OCI-LY1 (cell line): ENCODE data around the gene RIPK4.

Experiments used
- EZH2 ChIP-seq: fragments of 200-600 bp; sonication (generic), shearing (Covaris generic); IDR thresholded peaks from 2 replicates; pipeline ENCODE4 v1.8.0; 2017; ENCODE audit warnings: borderline replicate concordance, mixed run types, mild to moderate bottlenecking, antibody characterized with exemption, low read length, moderate library complexity, mixed read lengths
- TF ChIP-seq, protein P1 (sequence below): fragments of 200-600 bp; sonication (generic), shearing (Covaris generic); IDR thresholded peaks from 2 replicates; pipeline ENCODE4 v1.5.1; 2017; ENCODE audit warnings: mild to moderate bottlenecking, antibody characterized with exemption, low read length, moderate library complexity, mixed read lengths

DNA sequence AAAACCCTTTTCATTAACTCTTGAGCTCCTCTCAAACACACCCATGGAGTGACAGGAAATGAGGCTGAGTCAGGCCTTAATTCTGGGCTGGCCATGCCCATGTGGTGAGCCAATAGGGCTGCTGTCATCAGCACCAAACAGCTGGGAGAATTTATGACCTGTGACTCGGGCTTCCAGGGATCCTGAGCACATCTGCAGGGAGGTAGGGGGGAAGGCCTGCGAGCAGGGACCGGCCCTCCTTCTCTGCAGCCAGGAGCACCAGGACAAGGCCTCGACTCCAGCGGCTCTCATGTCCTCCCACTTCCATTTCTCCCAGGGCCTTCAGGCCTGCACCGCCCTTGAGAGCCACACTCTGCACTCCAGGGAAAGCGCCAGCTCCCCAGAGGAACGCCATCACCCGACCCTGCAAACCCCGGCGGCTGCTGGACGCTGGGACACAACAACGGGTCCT lies 14.6 kb downstream of the RIPK4 start:
- TF ChIP-seq, protein P1, sequence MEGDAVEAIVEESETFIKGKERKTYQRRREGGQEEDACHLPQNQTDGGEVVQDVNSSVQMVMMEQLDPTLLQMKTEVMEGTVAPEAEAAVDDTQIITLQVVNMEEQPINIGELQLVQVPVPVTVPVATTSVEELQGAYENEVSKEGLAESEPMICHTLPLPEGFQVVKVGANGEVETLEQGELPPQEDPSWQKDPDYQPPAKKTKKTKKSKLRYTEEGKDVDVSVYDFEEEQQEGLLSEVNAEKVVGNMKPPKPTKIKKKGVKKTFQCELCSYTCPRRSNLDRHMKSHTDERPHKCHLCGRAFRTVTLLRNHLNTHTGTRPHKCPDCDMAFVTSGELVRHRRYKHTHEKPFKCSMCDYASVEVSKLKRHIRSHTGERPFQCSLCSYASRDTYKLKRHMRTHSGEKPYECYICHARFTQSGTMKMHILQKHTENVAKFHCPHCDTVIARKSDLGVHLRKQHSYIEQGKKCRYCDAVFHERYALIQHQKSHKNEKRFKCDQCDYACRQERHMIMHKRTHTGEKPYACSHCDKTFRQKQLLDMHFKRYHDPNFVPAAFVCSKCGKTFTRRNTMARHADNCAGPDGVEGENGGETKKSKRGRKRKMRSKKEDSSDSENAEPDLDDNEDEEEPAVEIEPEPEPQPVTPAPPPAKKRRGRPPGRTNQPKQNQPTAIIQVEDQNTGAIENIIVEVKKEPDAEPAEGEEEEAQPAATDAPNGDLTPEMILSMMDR = no peak
- TF ChIP-seq EZH2 = no peak
